HUES6 (cell line): ENCODE results near the gene PLCH1.
A peak's percentile ranks its signal among the peaks of the same experiment; 100 is the strongest.

Source experiments
- H3K27ac ChIP-seq: 2 replicates; pipeline ENCODE4 v1.7.0; 2013; ENCODE audit warnings: low read depth, mild to moderate bottlenecking, low read length, inconsistent platforms
- H3K27me3 ChIP-seq: 2 replicates; pipeline ENCODE4 v1.6.1; 2013; ENCODE audit warnings: low read length; ENCODE audit not compliant: control insufficient read depth, insufficient read depth
- H3K36me3 ChIP-seq: 2 replicates; pipeline ENCODE4 v1.6.1; 2013; ENCODE audit warnings: low read length; ENCODE audit not compliant: control insufficient read depth, insufficient read depth
- H3K4me1 ChIP-seq: 2 replicates; pipeline ENCODE4 v1.6.1; 2013; ENCODE audit warnings: low read length; ENCODE audit not compliant: control insufficient read depth, insufficient read depth
- H3K4me3 ChIP-seq: 2 replicates; pipeline ENCODE4 v1.5.1; 2013; ENCODE audit warnings: low read depth, low read length
- H3K9ac ChIP-seq: one replicate; pipeline ENCODE4 v1.6.1; 2013; ENCODE audit warnings: mild to moderate bottlenecking, low read length
- H3K9me3 ChIP-seq: 2 replicates; pipeline ENCODE4 v1.6.1; 2013; ENCODE audit warnings: low read depth, low read length; ENCODE audit not compliant: control insufficient read depth, insufficient read depth

PLCH1 gene

DNA sequence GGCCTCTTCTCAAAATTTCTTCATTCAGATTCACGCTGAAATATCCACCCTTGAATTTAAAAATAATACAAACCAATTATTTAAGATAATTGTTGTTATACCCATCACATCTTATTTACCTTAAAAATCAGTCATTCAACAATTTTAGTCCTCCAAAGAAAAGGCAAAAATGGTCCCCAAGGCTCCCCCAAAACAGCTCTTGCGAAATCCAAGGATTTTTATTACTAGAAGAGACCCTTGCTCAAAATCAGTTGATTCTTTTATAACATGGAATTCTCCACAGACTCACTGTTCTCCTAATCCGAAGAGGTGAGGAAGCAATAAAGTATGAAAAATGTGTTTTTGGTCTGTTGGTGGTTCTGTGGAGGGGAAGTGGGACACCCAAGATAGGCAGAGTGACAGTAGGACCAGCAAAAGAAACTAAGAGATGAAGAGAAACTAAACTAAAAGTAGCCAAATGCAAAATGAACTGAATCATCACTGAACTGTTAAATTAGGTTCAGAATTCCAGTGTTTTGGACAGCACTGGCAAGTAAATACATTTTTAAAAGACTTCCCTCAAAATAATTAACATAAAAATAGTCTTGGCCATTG lies 19.1 kb upstream of the PLCH1 start:
- no peak overlapping the region for H3K9ac ChIP-seq
- no peaks in the 10 kb centered on the region for H3K4me1 ChIP-seq
- no peaks in the 10 kb centered on the region for H3K9me3 ChIP-seq
- H3K27me3 ChIP-seq: no peaks in the 10 kb centered on the region
- H3K4me3 ChIP-seq: no peak overlapping the region
- no peak overlapping the region for H3K27ac ChIP-seq
- H3K36me3 ChIP-seq: no peaks in the 10 kb centered on the region

DNA sequence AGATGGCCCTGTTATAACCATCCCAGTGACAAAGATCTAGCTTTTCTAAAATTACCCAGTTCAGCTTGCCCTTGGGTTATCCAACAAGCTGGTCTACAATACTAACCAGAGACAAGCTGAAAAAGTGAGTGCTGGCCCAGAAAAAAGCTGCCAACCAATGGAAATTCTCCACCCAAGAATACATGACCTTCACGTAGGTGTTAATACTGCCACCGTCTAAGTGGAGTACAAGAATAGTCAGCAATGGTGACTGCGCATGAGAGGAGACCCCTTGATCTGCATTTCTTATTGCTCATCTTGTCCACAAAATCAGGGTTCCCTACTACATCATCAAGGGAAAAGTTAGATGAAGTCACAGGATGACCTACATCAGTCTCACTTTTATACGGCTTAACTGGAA lies 15.8 kb upstream of the PLCH1 start:
- no peaks in the 10 kb centered on the region for H3K27me3 ChIP-seq
- H3K9me3 ChIP-seq: no peaks in the 10 kb centered on the region
- H3K4me1 ChIP-seq: no peaks in the 10 kb centered on the region
- no peaks in the 10 kb centered on the region for H3K36me3 ChIP-seq
- no peak overlapping the region for H3K9ac ChIP-seq
- no peak overlapping the region for H3K27ac ChIP-seq
- no peak overlapping the region for H3K4me3 ChIP-seq

DNA sequence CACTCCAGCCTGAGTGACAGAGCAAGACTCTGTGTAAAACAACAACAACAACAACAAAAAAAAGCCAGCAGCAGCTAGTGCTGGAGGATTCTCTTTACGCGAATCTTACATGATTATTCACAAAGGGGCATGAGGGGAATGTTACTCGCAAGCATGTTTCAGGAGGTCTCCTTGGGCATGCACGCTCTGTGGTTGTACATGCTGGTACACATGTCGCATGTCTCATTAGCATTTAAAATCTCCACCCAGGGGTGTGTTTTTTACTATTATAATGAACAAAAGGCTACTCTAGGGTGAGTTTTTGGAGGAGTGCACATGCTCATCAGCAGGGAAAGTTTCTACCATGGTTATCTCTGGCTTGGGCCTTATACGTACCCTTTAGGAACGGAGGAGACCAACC lies 12.7 kb upstream of the PLCH1 start:
- no peaks in the 10 kb centered on the region for H3K27me3 ChIP-seq
- no peaks in the 10 kb centered on the region for H3K4me1 ChIP-seq
- H3K27ac ChIP-seq: no peak overlapping the region
- H3K4me3 ChIP-seq: no peak overlapping the region
- no peaks in the 10 kb centered on the region for H3K9me3 ChIP-seq
- H3K36me3 ChIP-seq: no peaks in the 10 kb centered on the region
- H3K9ac ChIP-seq: no peak overlapping the region

DNA sequence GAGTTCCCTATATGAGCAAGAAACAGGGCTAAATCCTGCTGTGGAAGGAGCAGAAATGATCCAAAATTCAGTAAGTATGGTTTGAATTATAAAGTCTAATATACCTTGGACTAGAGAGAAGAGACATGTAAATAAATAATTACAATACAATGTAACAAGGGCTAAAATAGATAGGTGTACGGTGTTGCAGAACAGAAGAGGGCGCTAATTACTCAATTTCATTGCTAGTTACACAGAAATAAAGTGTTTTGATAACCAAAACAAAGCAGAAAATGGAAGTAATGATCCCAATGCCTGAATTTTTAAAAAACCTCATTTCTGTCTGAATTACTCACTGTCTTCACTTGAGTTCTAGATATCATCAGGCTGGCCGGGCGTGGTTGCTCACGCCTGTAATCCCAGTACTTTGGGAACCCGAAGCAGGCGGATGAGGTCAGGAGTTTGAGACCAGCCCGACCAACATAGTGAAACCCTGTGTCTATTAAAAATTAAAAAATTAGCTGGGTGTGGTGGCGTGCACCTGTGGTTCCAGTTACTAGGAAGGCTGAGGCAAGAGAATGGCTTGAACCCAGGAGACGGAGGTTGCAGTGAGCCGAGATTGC lies 8.3 kb upstream of the PLCH1 start:
- Histone ChIP-seq H3K27me3 (no peaks in the 10 kb centered on the region), H3K4me3 (no peak overlapping the region), H3K4me1 (peaks cover 20% of the 10 kb centered on the region), H3K27ac (no peak overlapping the region), H3K9ac (no peak overlapping the region), H3K36me3 (no peaks in the 10 kb centered on the region), H3K9me3 (no peaks in the 10 kb centered on the region)

DNA sequence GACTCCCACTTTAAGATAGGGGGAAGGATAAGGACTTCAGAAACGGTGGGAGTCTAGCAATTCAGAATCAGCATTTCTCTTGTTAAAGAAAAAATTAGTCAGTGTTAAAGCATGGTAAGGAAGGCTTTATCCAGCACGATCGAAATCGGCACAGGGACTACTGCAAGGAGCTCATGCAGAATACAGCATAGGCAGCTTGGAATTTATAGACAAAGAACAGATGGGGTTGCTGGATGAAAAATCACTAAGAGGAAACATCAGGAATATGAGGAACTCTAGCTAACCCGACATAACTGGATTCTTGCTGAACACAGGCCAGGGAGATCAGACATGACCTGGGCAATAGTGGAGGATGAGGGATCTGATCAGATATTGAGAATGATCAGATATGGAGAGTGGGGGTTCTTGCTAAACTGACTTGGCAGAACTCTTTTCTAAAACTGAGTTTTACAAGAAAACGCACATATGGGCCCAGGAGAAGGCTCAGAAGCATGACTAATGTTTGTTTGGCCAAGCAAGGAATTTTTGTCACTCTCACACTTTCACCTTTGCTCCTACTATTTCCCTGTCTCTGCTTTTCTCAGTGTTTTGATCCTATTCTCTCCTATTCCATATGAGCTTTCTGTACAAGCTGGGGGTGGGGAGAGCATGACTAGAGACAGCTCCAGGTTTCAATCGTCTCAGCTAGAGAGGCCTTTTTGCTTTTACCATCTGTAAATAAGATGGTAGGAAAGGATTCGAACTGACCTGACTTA lies 3.9 kb upstream of the PLCH1 start:
- Histone ChIP-seq H3K27ac (no peak overlapping the region), H3K4me1 (peaks cover 45% of the 10 kb centered on the region), H3K9me3 (no peaks in the 10 kb centered on the region), H3K9ac (no peak overlapping the region), H3K36me3 (no peaks in the 10 kb centered on the region), H3K4me3 (no peak overlapping the region), H3K27me3 (peaks cover 3% of the 10 kb centered on the region; the same call in 1 of the 2 replicates)

DNA sequence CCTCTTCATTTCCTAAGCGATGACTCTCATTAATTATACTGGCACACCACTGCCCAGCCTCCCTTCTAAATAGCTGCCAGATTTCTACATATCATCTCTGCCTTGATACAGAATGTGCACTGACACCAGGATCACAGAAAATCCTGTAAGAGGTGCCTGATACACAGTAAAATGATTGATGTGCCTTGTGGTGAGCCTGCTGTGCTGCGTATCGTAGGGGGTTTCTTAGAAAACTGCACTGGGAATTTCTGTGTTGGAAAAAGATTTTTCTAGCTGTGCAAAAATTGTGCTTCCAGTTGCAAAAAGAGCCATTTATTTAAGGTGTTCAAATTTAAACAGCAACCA lies 3.0 kb upstream of the PLCH1 start:
- H3K4me1 ChIP-seq: peaks cover 48% of the 10 kb centered on the region
- peaks cover 3% of the 10 kb centered on the region; the same call in 1 of the 2 replicates for H3K27me3 ChIP-seq
- H3K36me3 ChIP-seq: no peaks in the 10 kb centered on the region
- H3K27ac ChIP-seq: no peak overlapping the region
- H3K9me3 ChIP-seq: no peaks in the 10 kb centered on the region
- H3K4me3 ChIP-seq: no peak overlapping the region
- H3K9ac ChIP-seq: no peak overlapping the region

DNA sequence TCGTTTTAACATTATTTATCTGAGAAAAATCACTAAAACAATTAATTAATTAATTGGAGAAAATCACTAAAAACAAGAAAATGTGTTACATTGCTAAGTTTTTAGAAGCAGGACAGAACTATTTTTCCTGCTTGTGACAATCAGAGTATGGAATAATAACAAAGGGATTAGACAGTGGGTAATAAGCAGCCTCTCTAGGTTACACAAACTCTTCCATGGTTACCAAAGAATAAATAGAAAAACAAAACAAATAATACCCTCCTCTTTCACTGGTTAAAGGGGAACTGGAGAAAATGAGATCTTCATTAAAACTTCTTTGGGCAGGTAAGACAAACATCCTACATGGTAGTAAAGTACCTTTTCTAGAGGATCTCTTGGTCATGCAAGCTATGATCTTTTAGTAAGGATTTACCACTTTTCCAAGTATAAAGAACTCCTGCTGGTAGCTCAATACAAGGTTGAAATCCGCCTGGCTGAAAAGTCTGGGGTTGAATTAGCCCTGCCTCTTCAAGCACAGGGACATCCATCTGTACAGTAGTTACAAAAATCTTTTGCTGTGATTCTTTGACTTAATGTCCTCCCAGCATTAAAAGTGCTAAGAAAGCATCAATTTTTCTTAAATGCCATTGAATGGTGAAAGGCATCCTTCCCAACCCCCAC lies 2.5 kb upstream of the PLCH1 start:
- H3K36me3 ChIP-seq: no peaks in the 10 kb centered on the region
- peaks cover 3% of the 10 kb centered on the region; the same call in 1 of the 2 replicates for H3K27me3 ChIP-seq
- no peak overlapping the region for H3K9ac ChIP-seq
- H3K4me1 ChIP-seq: peaks cover 47% of the 10 kb centered on the region
- H3K27ac ChIP-seq: no peak overlapping the region
- no peaks in the 10 kb centered on the region for H3K9me3 ChIP-seq
- H3K4me3 ChIP-seq: no peak overlapping the region

DNA sequence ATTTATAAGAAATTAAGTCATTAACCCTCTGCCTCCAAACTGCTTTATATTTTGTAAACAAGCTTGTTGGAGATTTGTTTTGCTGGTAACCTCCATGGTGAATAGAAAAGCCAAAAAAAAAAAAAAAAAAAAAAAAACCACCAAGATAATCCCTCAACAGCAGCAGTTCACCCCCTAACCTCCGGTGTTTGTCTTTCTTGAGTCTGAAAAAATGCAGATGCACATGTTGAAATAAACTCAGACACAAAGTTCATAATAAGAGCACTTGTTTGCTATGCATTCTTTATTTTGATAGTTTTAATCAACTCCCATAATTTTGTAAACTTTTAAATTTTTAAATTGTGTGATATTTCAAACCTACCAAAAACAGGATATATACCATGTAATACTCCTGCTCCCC lies 1.8 kb upstream of the PLCH1 start:
- Histone ChIP-seq H3K9me3 (no peaks in the 10 kb centered on the region), H3K27me3 (peaks cover 3% of the 10 kb centered on the region; the same call in 1 of the 2 replicates), H3K4me3 (peak overlapping the region; percentile 99; the same call in 1 of the 2 replicates), H3K4me1 (peaks cover 42% of the 10 kb centered on the region), H3K27ac (no peak overlapping the region), H3K9ac (no peak overlapping the region), H3K36me3 (no peaks in the 10 kb centered on the region)

DNA sequence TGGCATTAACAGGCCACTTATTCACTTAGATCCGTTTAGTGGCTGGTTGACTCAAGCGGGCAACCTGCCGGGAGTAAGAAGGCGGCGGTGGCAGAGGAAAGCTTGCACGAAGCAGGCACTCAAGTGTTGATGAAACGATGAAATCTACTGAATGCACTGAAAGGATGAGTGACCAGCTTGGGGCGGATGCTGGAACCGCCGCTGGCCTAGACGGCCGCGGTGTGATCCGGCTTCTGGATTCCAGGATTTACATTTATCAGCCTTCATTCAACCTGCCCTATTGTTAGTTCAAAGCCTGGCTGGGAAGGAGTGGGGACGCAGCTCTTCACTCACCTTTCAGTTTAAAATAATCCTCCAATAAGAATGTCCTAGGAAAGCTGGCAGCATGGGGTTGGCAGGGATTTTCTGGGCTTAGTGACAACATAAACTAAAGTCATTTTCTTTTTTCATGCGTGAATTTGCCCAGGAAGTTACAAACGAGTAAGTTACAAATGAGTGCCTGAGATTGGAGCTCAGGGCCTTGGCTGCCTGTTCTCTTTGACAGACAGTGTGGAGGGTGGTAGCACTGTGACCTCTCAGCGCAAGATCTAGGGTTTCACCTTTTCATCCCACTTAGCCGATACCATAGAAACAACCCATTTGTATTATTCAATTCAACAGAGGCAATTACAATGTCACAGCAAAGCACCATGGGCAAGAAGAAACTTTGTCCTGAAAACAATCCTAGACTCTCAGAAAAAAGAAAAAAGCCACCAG lies 1.1 kb upstream of the PLCH1 start:
- H3K4me3 ChIP-seq: peak overlapping the region; percentile 99
- 0 out of 2 replicates have a peak overlapping the region, but pooled peaks have one; percentile 3 for H3K27ac ChIP-seq
- H3K27me3 ChIP-seq: peaks cover 3% of the 10 kb centered on the region; the same call in 1 of the 2 replicates

DNA sequence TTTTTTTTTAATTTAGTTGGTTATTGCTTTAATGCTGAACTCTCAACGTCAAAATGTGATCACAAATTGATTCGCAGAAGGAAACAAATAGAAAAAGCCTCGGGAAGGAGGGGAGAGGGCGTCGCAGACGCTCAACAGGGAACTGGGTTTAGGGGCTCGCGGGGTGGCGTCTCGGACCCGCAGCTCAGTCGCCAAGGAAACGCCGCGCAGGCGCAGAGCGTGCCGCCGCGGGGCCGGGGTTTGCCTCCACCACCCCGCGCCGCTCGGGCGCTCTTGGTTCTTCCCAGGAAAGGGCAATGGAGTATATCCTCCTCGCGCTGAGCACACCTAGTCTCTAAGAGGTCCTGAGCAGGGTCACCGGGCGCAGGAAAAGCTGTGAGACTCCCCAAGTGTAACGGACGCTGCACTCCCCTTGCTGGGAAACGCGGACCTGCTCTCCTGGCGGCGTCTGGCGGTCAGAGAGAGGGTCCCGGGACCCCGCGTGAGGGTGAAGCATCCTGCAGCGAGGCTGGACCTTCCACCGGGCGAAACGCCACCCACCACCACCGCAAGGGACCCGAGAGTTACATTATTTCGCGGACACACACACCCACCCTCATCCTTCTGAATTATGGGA lies 753 bp downstream of the PLCH1 start:
- H3K27me3 ChIP-seq: peaks cover 3% of the 10 kb centered on the region; the same call in 1 of the 2 replicates
- peak overlapping the region; percentile 99 for H3K4me3 ChIP-seq
- H3K9me3 ChIP-seq: no peaks in the 10 kb centered on the region
- no peak overlapping the region for H3K27ac ChIP-seq
- H3K4me1 ChIP-seq: peaks cover 45% of the 10 kb centered on the region
- no peaks in the 10 kb centered on the region for H3K36me3 ChIP-seq
- peak overlapping the region; percentile 74 for H3K9ac ChIP-seq

More for the DNA sequence above, 1.1 kb upstream of the PLCH1 start:
- H3K9ac ChIP-seq: peak overlapping the region; percentile 22
- H3K4me1 ChIP-seq: peaks cover 42% of the 10 kb centered on the region
- no peaks in the 10 kb centered on the region for H3K36me3 ChIP-seq
- H3K9me3 ChIP-seq: no peaks in the 10 kb centered on the region
